GM21528 (cell line): ENCODE measurements around the gene ADAMTSL1.

ENCODE experiments used
- ATAC-seq: cut with Tn5 transposase; IDR thresholded peaks from one replicate; pipeline ENCODE4 v1.9.1; 2021; ENCODE audit warnings: mild to moderate bottlenecking, moderate library complexity; ENCODE audit not compliant: unreplicated experiment, low FRiP score

Gene ADAMTSL1

DNA sequence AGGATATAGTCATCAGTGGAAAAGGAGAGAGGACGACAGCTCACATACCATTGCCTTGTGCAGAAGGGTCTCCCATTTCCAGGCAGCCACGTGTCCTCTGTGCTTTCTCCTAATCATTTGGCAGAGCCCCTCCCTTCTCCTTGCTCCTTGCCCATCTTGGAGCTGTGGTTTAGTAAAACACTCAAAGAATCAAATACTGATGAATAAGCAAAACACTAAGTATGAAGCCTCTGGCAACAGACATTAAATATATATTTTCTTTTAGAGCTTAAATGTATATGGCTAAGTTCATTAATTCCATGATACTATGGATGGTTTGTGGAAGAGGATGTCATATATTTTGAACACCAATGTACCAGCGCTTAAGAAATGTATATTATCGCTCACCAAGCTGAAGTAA is 280.6 kb downstream of the ADAMTSL1 start:
- ATAC-seq, result no peak

DNA sequence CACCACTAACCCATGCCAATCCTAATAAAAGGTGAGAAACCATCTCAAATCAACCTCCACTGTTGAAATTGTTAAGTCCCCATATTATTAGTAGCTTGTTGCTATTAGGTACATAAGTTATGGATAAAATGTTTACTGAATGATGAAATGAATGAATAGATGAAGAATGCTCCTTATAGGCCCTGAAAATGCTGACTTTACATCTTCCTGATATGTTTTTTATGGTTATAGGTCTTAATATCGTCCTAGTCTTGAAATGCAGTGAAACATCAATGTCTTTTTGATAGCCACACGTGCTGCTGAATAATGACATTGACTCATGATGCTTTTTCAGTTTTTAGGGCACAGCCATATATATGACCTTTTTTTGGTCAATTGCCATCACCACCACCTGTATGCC is 281.3 kb downstream of the ADAMTSL1 start:
- ATAC-seq, result no peak

DNA sequence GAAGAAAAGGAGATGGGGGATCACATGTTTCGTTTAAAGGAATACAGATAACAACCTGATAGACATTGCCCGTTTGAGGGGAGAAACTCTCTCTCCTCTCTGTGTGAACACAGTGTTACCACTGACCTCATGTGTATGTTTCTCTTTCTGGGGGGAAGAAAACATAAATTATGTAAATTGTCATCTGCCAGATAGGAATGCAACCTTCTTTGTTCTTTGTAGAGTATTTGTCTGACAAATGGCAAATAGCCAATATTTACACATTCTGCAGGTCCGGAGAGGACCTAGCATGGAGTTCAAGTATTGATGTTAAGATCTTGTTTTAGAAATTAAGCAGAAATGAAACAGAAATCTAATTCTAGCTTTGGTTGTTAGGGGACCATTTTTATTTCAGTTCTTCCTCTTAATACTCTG is 282.8 kb downstream of the ADAMTSL1 start:
- peak; percentile 45 for ATAC-seq

DNA sequence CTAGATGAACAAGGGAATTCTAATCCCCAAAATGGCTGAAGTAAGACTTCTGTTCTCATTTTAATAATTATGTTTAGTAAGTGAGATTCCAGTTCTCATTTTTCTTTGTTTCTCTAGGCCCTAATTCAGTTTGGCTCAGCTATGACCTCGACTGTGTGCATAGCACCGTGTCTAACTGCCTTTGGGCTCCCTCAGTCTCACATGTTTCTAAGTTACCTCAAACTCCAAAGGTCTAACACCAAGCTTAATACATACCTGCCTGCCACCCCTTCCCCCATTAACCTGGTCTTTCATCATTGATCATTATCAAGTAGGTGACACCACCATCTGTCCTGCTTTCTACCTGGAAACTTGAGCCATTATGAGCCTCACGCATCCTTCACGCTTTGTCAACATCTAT is 285.9 kb downstream of the ADAMTSL1 start:
- ATAC-seq, result no peak

DNA sequence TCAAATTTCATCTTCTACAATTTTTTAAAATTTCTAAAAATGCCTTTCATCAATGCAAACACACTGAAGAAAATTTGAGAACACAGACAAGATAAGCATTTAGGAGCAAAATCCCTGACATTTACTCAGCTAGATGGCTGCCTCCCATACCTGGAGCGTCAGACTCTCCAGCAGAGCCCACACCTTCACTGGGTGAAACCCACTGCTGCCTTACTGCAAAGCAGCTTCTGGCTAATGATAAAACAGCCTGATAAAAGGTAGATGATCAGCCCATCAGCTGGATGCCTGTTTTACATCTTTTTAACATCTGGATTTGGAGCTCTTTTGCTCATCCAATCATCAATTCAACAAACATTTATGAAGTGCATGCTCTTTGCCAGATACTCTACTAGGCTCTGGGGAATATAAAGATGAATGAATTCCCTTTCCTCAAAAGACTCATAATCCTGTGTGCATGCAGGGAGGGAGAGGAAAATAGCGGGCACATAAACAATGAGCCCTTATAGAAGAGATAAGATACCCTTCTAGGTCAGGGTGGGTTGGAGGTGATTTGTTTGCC is 287.9 kb downstream of the ADAMTSL1 start:
- no peak for ATAC-seq

DNA sequence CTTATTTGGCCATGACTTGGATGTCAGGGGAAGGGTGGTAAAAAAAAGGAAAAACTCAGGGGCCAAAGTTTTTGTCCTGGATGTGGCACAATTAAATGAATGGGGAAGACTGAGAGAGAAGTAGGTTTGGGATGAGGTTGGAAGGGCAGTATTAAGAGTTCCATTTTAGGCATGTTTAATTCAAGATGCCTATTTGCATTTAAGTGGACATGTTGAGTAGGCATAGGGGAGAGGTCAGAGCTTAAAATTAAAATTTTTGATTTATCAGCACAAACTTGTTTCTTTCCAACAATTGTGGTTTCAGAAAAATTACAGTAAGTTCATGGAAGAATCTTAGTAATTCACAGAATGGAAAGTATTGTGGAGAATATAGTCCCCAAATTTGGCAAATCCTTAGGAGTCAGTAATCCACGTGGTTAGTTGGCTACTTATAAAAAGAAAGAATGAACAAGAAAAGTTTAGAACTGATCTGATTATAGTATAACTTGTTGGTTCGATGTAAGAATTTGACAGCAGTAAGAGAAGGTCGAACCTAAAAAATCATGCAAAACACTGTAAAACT is 293.1 kb downstream of the ADAMTSL1 start:
- ATAC-seq, result no peak

DNA sequence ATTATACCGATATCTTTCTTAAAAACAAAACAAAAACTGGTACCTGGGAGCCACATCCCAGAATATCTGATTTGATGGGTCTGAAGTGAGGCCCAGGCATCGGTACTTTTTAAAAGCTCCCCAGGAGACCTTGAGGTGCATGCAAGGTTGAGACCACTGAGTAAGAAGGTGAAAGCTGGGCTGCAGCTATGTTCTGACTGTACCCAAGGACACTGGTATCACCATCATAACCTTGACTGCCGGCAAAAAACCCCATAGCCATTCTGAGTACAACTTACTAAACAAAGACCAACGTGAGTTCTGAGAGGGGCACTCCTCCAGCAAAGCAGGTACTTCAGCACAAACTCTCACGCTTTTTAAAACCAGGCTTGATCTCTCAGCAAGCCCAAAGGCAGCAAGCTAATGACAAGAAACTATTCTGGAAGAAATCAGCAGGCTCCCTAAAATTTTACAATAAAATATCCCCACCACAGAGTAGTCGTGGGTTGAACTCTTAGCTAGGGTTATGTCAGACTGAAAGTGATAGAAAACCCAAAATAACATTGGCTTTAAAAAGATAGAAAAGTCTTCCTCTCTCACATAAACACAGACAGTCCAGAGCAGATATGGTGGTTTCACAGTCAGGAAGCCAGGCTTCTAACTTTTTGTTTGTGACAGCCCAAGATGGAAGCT is 295.1 kb downstream of the ADAMTSL1 start:
- ATAC-seq, result peak; percentile 87

DNA sequence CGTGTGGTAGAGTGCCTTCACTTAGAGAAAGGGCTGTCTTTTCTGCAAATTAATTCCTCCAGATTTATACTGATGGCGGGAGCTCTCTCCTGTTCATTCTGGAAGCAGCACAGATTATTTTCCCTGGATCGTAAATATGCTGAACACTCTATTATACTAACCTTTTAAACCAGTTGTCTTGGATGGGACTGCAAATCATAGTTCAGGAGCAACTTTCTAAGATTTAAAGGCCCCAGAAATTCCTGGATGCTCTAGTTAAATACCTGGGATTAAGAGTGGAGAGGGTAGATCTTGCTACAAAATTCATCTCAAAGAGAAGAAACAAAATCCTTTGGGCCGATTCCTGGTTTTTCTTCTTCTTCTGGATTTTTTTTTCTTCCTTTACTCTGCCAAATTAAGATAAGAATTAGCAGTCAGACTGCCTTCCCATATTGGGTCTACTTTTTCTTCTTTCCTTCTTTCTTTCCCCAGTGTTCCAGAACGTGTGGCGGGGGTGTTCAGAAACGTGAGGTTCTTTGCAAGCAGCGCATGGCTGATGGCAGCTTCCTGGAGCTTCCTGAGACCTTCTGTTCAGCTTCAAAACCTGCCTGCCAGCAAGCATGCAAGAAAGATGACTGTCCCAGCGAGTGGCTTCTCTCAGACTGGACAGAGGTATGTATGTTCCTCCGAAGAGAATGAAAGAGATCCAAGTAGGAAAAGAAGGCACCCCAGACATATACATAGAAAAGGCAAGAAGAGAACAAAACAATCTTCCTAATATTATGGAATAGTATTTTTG is 296.4 kb downstream of the ADAMTSL1 start:
- ATAC-seq, result no peak

DNA sequence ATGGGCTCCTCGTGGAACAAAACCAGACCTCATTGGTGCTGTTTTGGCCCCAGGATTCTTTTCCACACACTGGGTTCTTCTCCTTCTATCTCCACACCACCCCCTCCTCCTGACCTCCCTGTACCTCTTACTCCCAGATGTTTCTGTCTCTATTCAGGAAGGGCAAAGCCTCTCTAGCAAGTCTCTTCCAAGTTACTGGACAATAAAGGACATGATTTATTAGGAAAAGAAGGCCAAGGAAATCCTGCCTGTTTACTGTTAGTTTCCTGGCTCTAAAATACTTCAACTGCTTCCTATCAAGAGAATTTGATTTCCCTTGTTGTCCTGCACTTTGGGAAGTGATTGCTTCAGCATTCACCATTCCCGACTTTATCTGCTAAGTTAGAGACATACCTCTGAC is 297.1 kb downstream of the ADAMTSL1 start:
- no peak for ATAC-seq

DNA sequence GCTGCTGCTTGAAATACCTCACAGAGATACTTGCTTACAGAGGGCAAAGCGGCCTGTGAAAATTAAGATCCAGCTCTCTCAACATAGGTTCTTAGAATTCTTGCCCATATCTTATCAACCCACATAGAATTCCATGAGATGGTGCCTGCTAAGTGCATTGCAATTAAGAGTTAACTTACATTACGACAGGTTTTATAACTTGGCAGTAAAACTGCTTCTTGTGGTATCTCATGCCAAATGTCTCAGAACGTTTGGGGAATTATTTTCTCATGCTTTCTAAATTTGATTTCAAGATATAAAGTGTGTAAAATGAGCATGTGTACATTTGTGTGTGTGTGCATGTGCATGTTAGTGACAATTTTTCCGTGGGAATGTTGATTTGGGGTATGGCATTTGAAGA is 297.8 kb downstream of the ADAMTSL1 start:
- no peak for ATAC-seq

DNA sequence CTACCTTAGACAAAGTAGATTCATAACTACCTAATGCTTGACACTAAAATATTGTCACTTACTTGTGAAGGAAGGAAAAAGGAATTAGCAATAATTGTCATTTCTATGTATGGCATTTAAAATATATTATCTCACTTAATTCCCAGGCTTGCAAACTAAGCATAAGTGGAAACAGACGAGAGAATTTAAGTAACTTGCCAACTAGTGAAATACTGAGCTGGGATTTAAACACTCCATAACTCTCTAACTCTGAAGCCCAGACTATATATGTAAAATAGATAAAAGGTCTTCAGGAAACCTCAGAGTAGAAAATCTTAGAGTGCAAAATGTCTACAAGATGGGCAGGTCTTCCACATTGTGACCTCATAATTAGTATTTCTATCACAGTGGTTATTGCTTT is 301.3 kb downstream of the ADAMTSL1 start:
- no peak for ATAC-seq

DNA sequence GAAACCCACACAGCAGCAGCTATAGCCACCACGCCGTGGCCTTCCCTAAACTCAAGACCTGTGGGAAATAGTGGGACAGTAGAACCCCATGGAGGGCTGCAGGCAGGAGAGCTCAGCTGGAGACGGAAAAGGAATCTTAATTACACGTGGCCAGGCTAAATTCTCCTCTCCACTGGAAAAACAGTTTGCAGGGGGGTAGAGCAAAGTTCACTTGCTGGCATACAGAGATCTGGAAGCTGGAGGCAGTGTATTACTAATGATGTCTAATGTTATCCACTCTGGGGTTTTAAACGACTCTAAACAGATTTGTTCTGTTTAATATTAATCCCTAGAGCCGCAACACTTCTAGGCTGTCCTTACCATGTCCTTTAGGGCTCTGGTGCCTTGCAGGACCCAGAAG is 302.0 kb downstream of the ADAMTSL1 start:
- ATAC-seq, result no peak

DNA sequence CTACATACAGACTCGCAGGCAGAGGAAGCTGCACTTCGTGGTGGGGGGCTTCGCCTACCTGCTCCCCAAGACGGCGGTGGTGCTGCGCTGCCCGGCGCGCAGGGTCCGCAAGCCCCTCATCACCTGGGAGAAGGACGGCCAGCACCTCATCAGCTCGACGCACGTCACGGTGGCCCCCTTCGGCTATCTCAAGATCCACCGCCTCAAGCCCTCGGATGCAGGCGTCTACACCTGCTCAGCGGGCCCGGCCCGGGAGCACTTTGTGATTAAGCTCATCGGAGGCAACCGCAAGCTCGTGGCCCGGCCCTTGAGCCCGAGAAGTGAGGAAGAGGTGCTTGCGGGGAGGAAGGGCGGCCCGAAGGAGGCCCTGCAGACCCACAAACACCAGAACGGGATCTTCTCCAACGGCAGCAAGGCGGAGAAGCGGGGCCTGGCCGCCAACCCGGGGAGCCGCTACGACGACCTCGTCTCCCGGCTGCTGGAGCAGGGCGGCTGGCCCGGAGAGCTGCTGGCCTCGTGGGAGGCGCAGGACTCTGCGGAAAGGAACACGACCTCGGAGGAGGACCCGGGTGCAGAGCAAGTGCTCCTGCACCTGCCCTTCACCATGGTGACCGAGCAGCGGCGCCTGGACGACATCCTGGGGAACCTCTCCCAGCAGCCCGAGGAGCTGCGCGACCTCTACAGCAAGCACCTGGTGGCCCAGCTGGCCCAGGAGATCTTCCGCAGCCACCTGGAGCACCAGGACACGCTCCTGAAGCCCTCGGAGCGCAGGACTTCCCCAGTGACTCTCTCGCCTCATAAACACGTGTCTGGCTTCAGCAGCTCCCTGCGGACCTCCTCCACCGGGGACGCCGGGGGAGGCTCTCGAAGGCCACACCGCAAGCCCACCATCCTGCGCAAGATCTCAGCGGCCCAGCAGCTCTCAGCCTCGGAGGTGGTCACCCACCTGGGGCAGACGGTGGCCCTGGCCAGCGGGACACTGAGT is 303.2 kb downstream of the ADAMTSL1 start:
- no peak for ATAC-seq

DNA sequence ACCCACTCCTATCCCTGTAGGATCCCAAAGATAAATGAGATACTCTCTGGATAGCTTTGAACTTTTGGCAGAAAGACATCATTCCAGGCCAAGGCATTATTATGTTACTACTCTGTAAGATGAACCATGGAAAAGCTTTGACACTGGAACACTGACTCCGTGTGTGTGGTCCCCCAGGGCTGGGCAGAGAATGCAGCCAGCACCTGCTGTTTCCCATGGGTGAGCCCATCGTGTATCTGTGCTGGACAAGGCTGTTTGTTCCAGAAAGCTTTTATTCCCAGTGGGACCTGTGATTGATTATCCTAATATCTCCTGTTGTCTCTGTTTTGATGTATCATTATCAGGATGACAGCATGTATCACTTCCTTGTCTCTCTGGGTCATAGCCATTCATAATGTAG is 304.2 kb downstream of the ADAMTSL1 start:
- no peak for ATAC-seq

DNA sequence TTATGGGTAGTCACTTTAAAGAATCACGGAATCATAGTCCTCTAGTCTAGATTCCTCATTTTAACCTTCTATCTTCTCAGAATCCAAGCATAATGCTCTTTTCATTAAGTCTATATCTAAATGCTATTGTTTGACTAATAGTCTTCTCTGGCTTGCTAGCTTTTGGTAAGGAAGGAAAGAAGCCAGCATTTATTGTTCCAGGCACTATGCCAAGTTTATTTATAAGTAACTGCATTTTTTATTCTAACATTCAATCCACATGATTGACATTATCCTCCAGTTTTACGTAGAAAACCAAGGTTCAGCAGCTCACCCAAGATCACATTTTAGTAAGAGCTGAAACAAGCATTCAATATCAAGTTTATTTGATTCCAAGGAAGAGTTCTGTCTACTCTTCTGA is 304.9 kb downstream of the ADAMTSL1 start:
- no peak for ATAC-seq

DNA sequence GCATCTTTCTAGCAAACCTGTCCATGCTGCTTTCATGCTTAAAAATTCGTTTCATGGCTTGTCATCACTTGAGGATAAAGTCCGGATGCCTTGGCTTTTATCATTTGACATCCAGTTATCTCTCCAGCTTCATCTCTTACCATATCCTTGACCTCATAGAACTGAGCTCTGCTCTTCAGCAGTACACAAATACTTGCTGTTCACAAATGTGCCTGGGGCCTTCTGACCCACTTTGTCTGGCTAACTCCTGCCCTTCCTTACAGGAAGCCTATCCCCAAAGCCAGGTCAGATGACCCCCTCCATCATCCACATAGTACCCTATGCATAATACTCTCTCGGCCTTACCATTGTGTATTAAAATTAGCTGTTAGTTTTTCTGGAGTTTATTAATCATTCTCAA is 310.0 kb downstream of the ADAMTSL1 start:
- ATAC-seq, result no peak

DNA sequence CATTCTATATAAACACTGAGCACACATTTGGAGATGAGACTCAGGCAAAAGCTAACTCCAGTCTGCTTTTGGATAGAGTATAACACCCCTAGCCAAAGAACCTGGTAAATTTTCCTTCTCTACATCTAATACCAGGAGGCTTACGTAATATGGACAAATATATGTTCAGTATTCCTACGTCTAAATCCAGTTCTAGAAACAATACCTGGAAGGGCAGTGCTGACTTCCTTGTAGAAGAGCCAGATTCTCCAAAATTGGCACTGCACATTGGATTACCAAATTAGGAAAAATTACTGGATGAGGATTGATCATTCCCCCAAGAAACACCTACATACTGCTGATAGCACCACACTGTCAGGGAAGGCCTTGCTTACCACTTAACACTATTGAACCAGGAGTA is 311.7 kb downstream of the ADAMTSL1 start:
- no peak for ATAC-seq

DNA sequence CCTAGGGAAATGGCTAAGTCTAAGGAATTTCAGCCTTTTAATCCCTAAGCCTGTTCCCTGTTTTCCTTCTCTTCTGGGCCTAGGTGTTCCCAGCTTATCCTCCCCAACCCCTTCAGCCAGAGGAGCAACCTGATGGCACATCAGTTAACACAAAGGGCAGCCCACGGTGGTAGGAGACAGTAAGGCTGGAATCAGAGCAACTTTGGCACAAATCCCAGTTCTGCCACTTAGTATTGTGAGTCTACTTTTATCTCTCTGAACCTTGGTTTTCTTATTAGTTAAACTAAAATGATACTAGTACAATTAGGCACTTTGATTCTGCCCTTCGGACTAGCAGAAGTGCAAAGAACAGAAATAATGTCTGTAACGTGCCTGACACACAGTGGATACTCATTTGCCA is 312.2 kb downstream of the ADAMTSL1 start:
- no peak for ATAC-seq

DNA sequence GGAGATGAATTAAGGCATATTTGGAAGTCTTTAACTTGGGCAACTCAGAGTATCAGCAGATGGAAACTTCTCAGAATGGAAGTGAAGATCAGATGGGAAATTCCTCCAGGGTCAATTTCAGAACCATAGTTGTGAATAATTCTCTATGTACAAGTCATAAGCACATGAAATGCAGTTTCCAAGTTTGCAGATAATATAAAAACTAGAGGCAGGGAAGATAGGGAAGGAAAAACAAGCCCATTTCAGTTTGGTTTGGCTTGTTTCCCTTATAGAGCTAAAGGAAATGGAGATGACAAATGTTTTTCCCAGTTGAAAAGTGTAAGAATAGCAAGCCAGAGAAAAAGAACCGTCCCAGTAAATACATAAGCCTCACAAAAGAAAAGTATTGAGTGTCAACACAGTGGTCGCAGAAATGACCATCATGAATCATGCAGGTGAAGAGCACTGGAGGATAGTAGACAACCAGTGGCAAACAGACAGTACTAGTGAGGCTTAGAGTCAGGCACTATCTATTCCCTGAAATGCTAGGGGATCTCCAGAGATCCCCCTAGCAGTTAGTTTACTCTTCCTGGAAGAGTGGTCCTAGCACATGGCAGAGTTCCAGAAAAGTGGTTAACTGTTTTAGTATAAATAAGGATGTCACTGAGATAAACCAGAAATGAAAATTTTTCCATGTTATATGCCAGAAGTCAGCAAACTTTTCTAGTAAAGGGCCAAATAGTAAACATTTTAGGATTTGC is 313.1 kb downstream of the ADAMTSL1 start:
- ATAC-seq, result no peak

DNA sequence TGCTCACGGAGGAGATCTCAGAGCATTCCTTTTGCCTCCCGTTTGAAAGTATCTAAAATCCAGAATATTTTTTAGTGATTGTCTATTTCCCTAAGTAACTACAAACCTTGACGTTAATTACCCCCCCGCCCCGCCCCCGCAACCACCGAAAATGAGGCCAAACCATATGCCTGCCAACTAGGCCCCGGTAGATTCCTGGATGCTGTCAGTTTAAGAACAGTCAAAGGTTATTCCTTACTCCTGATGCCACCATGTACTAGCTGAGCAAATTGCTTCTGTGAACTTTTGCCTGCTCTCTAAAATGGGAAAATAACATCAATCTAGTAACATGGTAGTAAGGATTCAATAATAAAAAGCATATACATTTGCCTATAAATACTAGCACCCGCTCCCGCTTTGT is 314.3 kb downstream of the ADAMTSL1 start:
- no peak for ATAC-seq
